ENCODE measurements around the gene ATP6V0E1. TPM values are rescaled to one million over a fixed set of nuclear protein-coding genes. Genes with fewer than 3 reads are reported as not detected.
A peak's percentile ranks its signal among the peaks of the same experiment; 100 is the strongest.

The ATP6V0E1 gene
- total RNA-seq, 2 experiments from 2014 or later = 168 to 192 TPM

GRCh38 chr5:172990776-172991175 is 7.2 kb downstream of the ATP6V0E1 start:
- DNase-seq = no peak
- Mint-ChIP-seq H3K27me3 (no peaks in the 10 kb centered on the region), H3K9me3 (no peaks in the 10 kb centered on the region), H3K36me3 (ENCODE audit: low read depth) (peaks cover 50% of the 10 kb centered on the region), H3K27ac (no peak overlapping the region), H3K4me3 (no peak overlapping the region), H3K4me1 (peaks cover 41% of the 10 kb centered on the region)
- ChIA-PET CTCF (interaction anchor here (0.7 kb wide), 1 partner anchor 206 kb away, joined by 3 read pairs; no protein-coding TSS in a partner anchor), POLR2A (no interaction called here)

- Mint-ChIP-seq H3K4me1 (peaks cover 23% of the 10 kb centered on the region), H3K27ac (no peak overlapping the region), H3K36me3 (ENCODE audit: low read depth) (peaks cover 39% of the 10 kb centered on the region), H3K27me3 (no peaks in the 10 kb centered on the region), H3K4me3 (no peak overlapping the region), H3K9me3 (no peaks in the 10 kb centered on the region)
- POLR2A ChIA-PET = no interaction called here
- DNase-seq = no peak
- CTCF ChIA-PET = interaction anchor here (0.7 to 1.6 kb wide), 6 partner anchors 10 to 278 kb away, joined by 3 to 7 read pairs (median 3); partner anchors contain the start of gene BNIP1
Measured at GRCh38 chr5:172994405-172994804, 10.8 kb downstream of the ATP6V0E1 start.

GRCh38 chr5:172999372-172999973 is 15.9 kb downstream of the ATP6V0E1 start:
- Mint-ChIP-seq H3K27me3 (no peaks in the 10 kb centered on the region), H3K9me3 (no peaks in the 10 kb centered on the region), H3K4me1 (peaks cover 42% of the 10 kb centered on the region), H3K27ac (no peak overlapping the region), H3K4me3 (no peak overlapping the region), H3K36me3 (ENCODE audit: low read depth) (peaks cover 39% of the 10 kb centered on the region)
- DNase-seq = no peak
- ChIA-PET POLR2A (no interaction called here), CTCF (no interaction called here)

- H3K36me3 Mint-ChIP-seq (ENCODE audit: low read depth) = peaks cover 39% of the 10 kb centered on the region
- CTCF ChIA-PET = no interaction called here
- H3K4me1 Mint-ChIP-seq = peaks cover 45% of the 10 kb centered on the region
- no peaks in the 10 kb centered on the region for H3K9me3 Mint-ChIP-seq
- H3K27me3 Mint-ChIP-seq = no peaks in the 10 kb centered on the region
- DNase-seq = no peak
- no peak overlapping the region for H3K4me3 Mint-ChIP-seq
- POLR2A ChIA-PET = no interaction called here
- H3K27ac Mint-ChIP-seq = peak overlapping the region; percentile 2
Measured at GRCh38 chr5:172999974-173000373, 16.4 kb downstream of the ATP6V0E1 start.

GRCh38 chr5:173001229-173001841 is 17.8 kb downstream of the ATP6V0E1 start:
- Mint-ChIP-seq H3K9me3 (no peaks in the 10 kb centered on the region), H3K36me3 (ENCODE audit: low read depth) (peaks cover 29% of the 10 kb centered on the region), H3K4me1 (peaks cover 45% of the 10 kb centered on the region), H3K27ac (no peak overlapping the region), H3K4me3 (no peak overlapping the region), H3K27me3 (no peaks in the 10 kb centered on the region)
- ChIA-PET CTCF (interaction anchor here (0.6 kb wide), 1 partner anchor 12 kb away, joined by 4 read pairs; no protein-coding TSS in a partner anchor), POLR2A (interaction anchor here (0.6 kb wide), 1 partner anchor 56 kb away, joined by 3 read pairs; no protein-coding TSS in a partner anchor)
- no peak for DNase-seq

- no peak overlapping the region for H3K4me3 Mint-ChIP-seq
- H3K36me3 Mint-ChIP-seq (ENCODE audit: low read depth) = peaks cover 17% of the 10 kb centered on the region
- H3K4me1 Mint-ChIP-seq = peaks cover 46% of the 10 kb centered on the region
Measured at GRCh38 chr5:173003360-173003759, 19.8 kb downstream of the ATP6V0E1 start.

GRCh38 chr5:173004013-173004412 is 20.4 kb downstream of the ATP6V0E1 start:
- Mint-ChIP-seq H3K36me3 (ENCODE audit: low read depth) (peaks cover 17% of the 10 kb centered on the region), H3K27me3 (no peaks in the 10 kb centered on the region), H3K4me3 (no peak overlapping the region), H3K4me1 (peaks cover 46% of the 10 kb centered on the region), H3K9me3 (no peaks in the 10 kb centered on the region), H3K27ac (no peak overlapping the region)
- POLR2A ChIA-PET = no interaction called here
- CTCF ChIA-PET = interaction anchor here (0.6 to 1.1 kb wide), 2 partner anchors 9 to 76 kb away, joined by 3 to 4 read pairs; no protein-coding TSS in a partner anchor
- no peak for DNase-seq

More at GRCh38 chr5:173003360-173003759, 19.8 kb downstream of the ATP6V0E1 start:
- POLR2A ChIA-PET = no interaction called here
- no peak for DNase-seq
- CTCF ChIA-PET = interaction anchor here (0.6 kb wide), 1 partner anchor 77 kb away, joined by 4 read pairs; no protein-coding TSS in a partner anchor
- Mint-ChIP-seq H3K9me3 (no peaks in the 10 kb centered on the region), H3K27me3 (no peaks in the 10 kb centered on the region), H3K27ac (no peak overlapping the region)

- ChIA-PET POLR2A (no interaction called here), CTCF (interaction anchor here (1.1 kb wide), 1 partner anchor 10 kb away, joined by 3 read pairs; no protein-coding TSS in a partner anchor)
- DNase-seq = no peak
- Mint-ChIP-seq H3K27ac (no peak overlapping the region), H3K4me3 (no peak overlapping the region), H3K4me1 (peaks cover 46% of the 10 kb centered on the region), H3K36me3 (ENCODE audit: low read depth) (peaks cover 16% of the 10 kb centered on the region), H3K9me3 (no peaks in the 10 kb centered on the region), H3K27me3 (no peaks in the 10 kb centered on the region)
Measured at GRCh38 chr5:173004447-173004846, 20.9 kb downstream of the ATP6V0E1 start.

GRCh38 chr5:173010021-173010420 is 26.4 kb downstream of the ATP6V0E1 start:
- H3K4me3 Mint-ChIP-seq = no peak overlapping the region
- CTCF ChIA-PET = interaction anchor here (1.1 kb wide), 1 partner anchor 20 kb away, joined by 3 read pairs; no protein-coding TSS in a partner anchor
- DNase-seq = no peak
- H3K9me3 Mint-ChIP-seq = no peaks in the 10 kb centered on the region
- no peaks in the 10 kb centered on the region for H3K27me3 Mint-ChIP-seq
- H3K36me3 Mint-ChIP-seq (ENCODE audit: low read depth) = peaks cover 11% of the 10 kb centered on the region
- H3K27ac Mint-ChIP-seq = no peak overlapping the region
- POLR2A ChIA-PET = no interaction called here
- H3K4me1 Mint-ChIP-seq = peaks cover 14% of the 10 kb centered on the region

GRCh38 chr5:173010547-173011464 is 27.2 kb downstream of the ATP6V0E1 start:
- Mint-ChIP-seq H3K27me3 (no peaks in the 10 kb centered on the region), H3K4me3 (no peak overlapping the region), H3K9me3 (no peaks in the 10 kb centered on the region), H3K4me1 (peaks cover 17% of the 10 kb centered on the region), H3K27ac (no peak overlapping the region), H3K36me3 (ENCODE audit: low read depth) (peaks cover 11% of the 10 kb centered on the region)
- ChIA-PET CTCF (interaction anchor here (0.9 to 1.1 kb wide), 2 partner anchors 16 to 19 kb away, joined by 3 read pairs; no protein-coding TSS in a partner anchor), POLR2A (no interaction called here)
- no peak for DNase-seq

GRCh38 chr5:173011566-173011965 is 28.0 kb downstream of the ATP6V0E1 start:
- Mint-ChIP-seq H3K4me1 (peaks cover 24% of the 10 kb centered on the region), H3K36me3 (ENCODE audit: low read depth) (peaks cover 11% of the 10 kb centered on the region), H3K9me3 (no peaks in the 10 kb centered on the region), H3K27me3 (no peaks in the 10 kb centered on the region), H3K27ac (no peak overlapping the region), H3K4me3 (no peak overlapping the region)
- ChIA-PET CTCF (interaction anchor here (0.6 to 0.9 kb wide), 2 partner anchors 17 to 157 kb away, joined by 3 to 5 read pairs; no protein-coding TSS in a partner anchor), POLR2A (interaction anchor here (0.6 kb wide), 1 partner anchor 57 kb away, joined by 3 read pairs; no protein-coding TSS in a partner anchor)
- no peak for DNase-seq

GRCh38 chr5:173012882-173013281 is 29.3 kb downstream of the ATP6V0E1 start:
- DNase-seq = no peak
- H3K9me3 Mint-ChIP-seq = no peaks in the 10 kb centered on the region
- H3K27me3 Mint-ChIP-seq = no peaks in the 10 kb centered on the region
- peaks cover 14% of the 10 kb centered on the region for H3K36me3 Mint-ChIP-seq (ENCODE audit: low read depth)
- ChIA-PET CTCF (interaction anchor here (0.8 to 1.2 kb wide), 2 partner anchors 11 to 21 kb away, joined by 3 to 4 read pairs; no protein-coding TSS in a partner anchor), POLR2A (no interaction called here)
- H3K4me1 Mint-ChIP-seq = peaks cover 27% of the 10 kb centered on the region
- no peak overlapping the region for H3K4me3 Mint-ChIP-seq
- no peak overlapping the region for H3K27ac Mint-ChIP-seq

Measured in activated CD4-positive, alpha-beta T cell treated with anti-CD3 and anti-CD28 coated beads, Interleukin-2, amount 10 ng/mL, durations not matched to agents 7 days and 5 days (primary cell).